NK-92 treated with Interleukin-12 subunit alpha and Interleukin-12 subunit beta, amount 100 ng/mL, for 24 hours (cell line): ENCODE results near the gene WDR36.

Experiments
- DNase-seq: peaks from one replicate; lab custom pipeline; 2025; lab: John Stamatoyannopoulos, UW

The WDR36 gene

DNA sequence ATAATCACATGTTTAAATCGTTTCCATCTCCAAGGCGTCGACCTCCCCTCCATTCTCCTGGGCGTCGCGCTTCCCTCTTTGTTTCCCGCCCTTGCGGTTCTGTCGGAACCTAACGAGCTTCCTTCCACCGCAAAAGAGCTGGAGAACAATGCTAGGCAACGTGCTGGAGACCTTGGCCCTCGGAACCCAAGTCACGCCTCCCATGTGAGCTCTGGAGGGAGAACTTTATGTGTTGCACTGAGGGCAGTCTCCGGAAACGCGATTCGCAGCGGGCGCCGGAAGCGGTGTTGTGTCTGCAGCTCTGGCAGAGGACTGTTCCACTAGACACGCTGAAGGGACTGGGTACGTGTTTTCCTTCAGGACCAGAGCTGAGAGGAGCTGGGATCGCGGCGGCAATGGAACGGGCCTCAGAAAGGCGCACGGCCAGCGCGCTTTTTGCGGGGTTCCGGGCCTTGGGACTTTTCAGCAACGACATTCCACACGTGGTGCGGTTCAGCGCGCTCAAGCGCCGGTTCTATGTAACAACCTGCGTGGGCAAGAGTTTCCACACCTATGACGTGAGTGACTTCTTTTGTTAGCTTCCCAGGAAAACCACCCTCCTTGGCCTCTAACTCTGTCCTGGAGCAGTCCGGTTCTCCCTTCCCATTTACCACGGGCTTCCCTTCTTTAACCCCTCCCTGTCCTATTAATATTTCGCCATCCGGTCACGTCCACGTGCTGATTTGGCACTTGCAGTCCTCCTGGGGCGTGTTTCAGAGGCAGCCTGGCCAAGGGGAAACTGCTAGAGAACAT, at the start of gene WDR36:
WDR36 (plus strand) TSS at position 287 of the 792 bp plus-strand sequence; CDS start at position 396, 109 bp downstream.
- DNase-seq: peak; percentile 75

GRCh38 chr5:111043712-111044506, 48.2 kb upstream of the WDR36 start:
- DNase-seq: no peak

- DNase-seq: no peak
Measured at GRCh38 chr5:111058064-111058463, 34.1 kb upstream of the WDR36 start.

GRCh38 chr5:111060169-111060568, 32.0 kb upstream of the WDR36 start:
- DNase-seq: no peak

GRCh38 chr5:111061618-111062017, 30.5 kb upstream of the WDR36 start:
- DNase-seq: no peak

- DNase-seq: no peak
Measured at GRCh38 chr5:111063709-111064322, 28.3 kb upstream of the WDR36 start.

- no peak for DNase-seq
Measured at GRCh38 chr5:111066261-111066938, 25.7 kb upstream of the WDR36 start.

GRCh38 chr5:111068213-111068612, 23.9 kb upstream of the WDR36 start:
- no peak for DNase-seq

DNA sequence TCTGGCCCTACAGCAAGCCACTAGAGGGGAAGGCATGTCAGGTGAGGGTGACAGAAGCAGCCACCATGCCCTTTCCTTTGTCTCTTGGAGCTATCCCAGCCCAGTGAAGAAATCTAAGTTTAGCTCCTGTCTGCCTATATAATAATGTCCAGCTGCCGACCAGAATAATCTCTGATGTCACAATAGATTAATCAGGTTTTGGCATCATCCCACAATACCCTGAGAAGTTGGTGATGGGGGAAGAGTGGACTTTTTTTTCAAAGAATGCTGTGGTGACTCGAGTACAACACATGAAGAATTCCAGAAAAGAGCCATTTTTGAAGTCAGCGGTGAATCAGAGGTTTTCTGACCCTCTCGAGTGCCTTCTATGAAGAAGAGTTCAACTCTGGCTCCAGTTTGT, 22.3 kb upstream of the WDR36 start:
- DNase-seq: no peak

GRCh38 chr5:111070272-111071134, 21.6 kb upstream of the WDR36 start:
- DNase-seq: no peak

DNA sequence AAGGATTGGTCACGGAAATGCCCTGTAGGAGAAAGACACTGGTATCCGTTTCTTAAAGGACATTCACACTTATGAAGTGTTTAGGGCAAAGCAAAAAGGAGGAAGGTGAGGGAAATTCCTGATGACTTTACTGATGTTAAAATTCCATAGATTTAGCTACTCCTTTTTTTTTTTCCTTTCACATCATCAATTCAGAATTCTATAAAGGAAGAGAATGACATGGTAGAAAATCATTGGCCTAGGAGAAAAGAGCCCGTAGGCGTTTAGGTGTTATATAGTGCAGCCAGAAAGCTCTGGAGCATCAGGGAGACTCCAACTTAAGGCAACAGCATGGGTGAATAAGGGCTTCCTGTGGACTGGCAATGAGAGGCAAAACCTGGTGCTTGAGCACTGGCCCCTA, 20.7 kb upstream of the WDR36 start, which contains the start of gene TSLP:
TSLP (plus strand) TSS at position 301 of the 400 bp plus-strand sequence. CDS start 178 bp downstream, outside the sequence.
- no peak for DNase-seq

DNA sequence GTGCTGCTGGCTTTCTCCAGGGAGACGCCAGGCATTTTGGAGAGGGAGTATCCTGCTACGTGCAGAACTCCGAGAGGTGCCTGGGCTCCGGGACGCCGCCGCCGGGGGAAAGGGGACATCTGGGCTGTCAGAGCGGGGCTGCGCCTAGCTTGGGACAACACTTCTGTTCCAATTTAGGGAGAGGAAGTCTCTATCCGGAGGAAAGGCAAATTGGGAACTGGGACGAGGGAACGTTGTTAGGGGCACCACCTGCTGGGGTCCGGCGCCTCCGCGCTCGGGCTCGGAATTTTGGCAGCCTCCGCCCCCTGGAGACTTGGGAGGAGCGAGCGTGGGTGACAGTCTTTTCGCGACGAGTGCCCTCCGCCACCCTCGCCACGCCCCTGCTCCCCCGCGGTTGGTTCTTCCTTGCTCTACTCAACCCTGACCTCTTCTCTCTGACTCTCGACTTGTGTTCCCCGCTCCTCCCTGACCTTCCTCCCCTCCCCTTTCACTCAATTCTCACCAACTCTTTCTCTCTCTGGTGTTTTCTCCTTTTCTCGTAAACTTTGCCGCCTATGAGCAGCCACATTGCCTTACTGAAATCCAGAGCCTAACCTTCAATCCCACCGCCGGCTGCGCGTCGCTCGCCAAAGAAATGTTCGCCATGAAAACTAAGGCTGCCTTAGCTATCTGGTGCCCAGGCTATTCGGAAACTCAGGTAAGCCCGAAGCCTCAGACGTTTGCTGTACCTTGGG, 19.0 kb upstream of the WDR36 start:
- no peak for DNase-seq

DNA sequence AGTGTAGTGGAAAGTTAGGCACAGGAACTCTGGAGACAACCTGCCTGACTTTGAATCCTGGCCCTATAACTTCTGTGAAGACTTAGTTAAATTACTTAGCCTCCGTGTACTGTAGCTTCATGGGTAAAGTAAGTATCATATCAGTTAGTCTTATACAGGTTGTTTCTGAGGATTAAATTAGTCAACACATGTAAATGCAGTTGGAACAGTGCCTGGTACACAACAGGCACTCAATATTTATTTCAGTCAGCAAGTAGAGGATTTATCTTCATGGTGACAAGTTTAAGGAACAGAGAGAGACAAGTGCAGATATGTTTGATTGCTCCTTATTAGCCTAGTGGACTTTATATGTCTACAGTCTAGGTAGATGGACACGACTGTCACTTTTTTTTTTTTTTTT, 17.9 kb upstream of the WDR36 start:
- no peak for DNase-seq

DNA sequence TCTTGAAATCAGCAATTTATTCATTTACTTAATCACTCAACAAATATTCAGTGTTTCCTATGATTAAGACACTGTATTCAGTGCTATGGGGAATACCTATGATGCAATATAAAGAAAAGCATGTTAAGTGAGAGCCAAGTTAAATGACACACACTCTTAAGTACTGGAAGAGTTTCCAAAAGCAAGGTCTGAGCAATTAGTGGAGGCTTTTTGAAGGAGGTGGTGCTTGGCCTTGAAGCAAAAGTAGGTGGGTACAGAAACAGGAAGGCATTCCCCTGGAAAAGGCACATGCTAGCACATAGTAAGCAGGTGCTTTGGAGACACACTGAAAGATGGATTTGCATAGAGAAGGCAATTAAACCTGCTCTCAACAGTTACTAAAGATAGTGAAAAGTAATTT, 16.6 kb upstream of the WDR36 start:
- DNase-seq: no peak

- DNase-seq: no peak
Measured at GRCh38 chr5:111076091-111076490, 16.1 kb upstream of the WDR36 start.

- DNase-seq: no peak
Measured at GRCh38 chr5:111077678-111078077, 14.5 kb upstream of the WDR36 start.

GRCh38 chr5:111079846-111080245, 12.3 kb upstream of the WDR36 start:
- DNase-seq: no peak

DNA sequence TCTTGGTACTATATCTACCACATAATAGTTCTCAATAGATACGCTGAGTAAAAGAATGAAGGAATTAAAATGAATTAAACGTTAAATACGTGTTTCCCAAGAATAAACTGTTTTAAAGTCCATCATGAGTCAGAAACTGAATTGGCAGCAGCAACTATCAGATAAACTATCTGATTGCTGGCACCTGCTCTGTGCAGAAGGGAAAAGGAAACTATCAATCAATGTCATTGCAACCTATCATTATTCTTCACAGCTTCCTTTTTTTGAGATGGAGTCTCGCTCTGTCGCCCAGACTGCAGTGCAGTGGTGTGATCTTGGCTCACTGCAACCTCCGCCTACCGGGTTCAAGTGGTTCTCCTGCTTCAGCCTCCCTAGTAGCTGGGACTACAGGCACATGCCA, 8.8 kb upstream of the WDR36 start:
- DNase-seq: no peak

DNA sequence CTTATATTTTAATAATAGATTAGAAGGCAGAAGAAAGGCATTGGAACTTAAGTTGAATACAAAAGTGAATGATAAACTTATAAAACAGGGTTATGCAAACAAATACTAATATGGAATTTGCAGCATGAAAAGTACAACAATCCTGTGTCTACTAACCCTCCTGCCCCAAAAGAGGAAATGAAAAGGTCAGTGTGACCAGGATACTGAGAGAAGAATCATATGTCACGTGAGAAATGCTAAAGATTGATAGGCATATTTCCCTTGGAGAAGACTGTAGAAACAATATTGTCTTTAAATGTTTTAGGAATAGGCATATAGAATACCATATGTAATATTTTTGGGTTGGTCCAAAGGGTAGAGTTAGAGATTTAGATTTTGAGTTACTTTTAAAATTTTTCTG, 3.8 kb downstream of the WDR36 start:
- no peak for DNase-seq

GRCh38 chr5:111099058-111099778, 7.1 kb downstream of the WDR36 start:
- no peak for DNase-seq
